GM10248 (cell line): ENCODE results near the gene GPSM1.
A peak's percentile ranks its signal among the peaks of the same experiment; 100 is the strongest.

ENCODE experiments used
- CTCF ChIA-PET: fragments of 300-600 bp; sonication (Branson Sonifier 250); formaldehyde crosslinking; extraction: SDS; loops from one replicate; lab custom pipeline; 2021; ENCODE audit warnings: antibody characterized with exemption; lab: Yijun Ruan, JAX
- POLR2A ChIA-PET: fragments of 350-650 bp; sonication (Branson Sonifier 250); formaldehyde crosslinking; extraction: SDS; loops from one replicate; lab custom pipeline; 2020; ENCODE audit warnings: antibody characterized with exemption; lab: Yijun Ruan, JAX
- DNase-seq: peaks from one replicate; pipeline ENCODE4 v3.0.0; 2012; ENCODE audit errors: extremely low spot score
- TF ChIP-seq, protein P1 (sequence below): IDR thresholded peaks from 2 replicates; pipeline ENCODE4 v1.5.1; 2012; ENCODE audit warnings: mild to moderate bottlenecking, low read depth; ENCODE audit errors: extremely low read depth, missing control alignments, control extremely low read depth

Gene GPSM1

DNA sequence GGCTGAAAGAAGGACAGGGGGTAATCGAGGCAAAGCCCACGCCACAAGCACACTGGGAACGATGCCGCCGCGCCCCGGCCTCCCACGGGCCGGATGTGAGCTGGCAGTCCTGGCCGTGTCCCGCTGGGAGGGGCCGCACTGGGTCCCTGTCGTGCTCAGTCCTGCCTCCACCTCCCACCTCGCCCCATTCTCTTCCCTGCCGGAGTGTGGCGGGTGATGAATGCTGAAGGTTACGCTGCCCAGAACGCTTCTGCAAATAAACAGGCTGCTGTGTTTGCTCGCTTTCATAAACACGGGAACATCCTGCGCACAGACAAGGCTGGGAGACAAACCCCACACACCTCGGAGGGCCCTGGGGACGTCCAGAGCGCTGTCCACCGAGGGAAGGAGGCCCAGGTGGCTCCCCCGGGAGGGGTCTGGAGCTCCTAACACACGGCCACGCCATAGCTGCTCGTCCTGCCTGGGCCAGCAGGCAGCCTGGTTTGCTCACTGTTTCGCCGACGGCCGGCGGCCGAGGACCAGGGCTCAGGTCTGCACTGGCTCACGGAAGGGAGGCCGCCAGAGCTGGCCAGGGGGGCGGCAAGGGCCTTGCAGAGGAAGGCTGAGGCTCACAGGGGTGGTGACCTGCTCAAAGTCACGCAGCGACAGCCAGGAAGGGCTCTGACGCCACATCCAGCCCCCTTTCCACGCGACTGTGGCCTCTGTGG is 33.9 kb downstream of the GPSM1 start:
- CTCF ChIA-PET, result interaction anchor here (3.3 kb wide), 1 partner anchor 13 kb away, joined by 39 read pairs; the partner anchor contains the start of gene CARD9

DNA sequence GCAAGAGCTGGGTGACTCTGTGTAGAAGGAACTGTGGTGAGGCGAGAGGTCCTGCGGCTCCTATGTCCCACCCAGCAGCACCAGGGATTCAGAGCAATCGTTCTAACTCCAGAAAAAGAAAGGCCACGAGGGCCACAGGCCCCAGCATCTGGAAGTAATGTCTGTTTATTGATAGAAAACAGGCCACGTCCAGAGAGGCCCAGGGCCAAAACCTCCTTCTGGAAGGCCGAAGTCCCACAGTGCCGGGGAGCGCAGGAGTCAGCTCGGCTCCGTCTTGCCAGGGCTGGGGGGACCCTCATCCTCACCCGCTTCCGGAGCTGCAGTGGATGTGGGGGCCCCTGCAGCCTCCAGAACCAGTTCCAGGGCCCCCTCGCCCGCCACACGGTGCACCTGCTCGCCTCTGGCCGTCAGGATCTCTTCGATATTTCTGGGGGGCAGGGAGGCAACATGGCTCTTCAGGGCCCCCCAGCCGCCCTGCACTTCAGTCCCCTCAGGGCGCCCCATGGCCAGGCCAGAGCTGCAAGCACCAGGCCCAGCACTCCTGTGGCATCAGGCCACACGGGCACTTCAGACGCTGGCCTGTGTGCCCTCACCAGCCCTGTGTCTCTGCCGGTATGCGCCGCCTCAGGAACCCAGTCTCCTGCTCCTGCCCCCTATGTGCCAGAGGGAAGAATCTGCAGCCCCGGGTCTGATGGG is 34.6 kb downstream of the GPSM1 start:
- TF ChIP-seq, protein P1, sequence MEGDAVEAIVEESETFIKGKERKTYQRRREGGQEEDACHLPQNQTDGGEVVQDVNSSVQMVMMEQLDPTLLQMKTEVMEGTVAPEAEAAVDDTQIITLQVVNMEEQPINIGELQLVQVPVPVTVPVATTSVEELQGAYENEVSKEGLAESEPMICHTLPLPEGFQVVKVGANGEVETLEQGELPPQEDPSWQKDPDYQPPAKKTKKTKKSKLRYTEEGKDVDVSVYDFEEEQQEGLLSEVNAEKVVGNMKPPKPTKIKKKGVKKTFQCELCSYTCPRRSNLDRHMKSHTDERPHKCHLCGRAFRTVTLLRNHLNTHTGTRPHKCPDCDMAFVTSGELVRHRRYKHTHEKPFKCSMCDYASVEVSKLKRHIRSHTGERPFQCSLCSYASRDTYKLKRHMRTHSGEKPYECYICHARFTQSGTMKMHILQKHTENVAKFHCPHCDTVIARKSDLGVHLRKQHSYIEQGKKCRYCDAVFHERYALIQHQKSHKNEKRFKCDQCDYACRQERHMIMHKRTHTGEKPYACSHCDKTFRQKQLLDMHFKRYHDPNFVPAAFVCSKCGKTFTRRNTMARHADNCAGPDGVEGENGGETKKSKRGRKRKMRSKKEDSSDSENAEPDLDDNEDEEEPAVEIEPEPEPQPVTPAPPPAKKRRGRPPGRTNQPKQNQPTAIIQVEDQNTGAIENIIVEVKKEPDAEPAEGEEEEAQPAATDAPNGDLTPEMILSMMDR, result no peak
- CTCF ChIA-PET, result interaction anchor here (1.1 to 3.3 kb wide), 6 partner anchors 12 to 122 kb away, joined by 3 to 39 read pairs (median 11); partner anchors contain the start of gene CARD9
- POLR2A ChIA-PET, result no interaction called here
- no peak for DNase-seq

More for the DNA sequence above, 33.9 kb downstream of the GPSM1 start:
- TF ChIP-seq, protein P1, result no peak
- POLR2A ChIA-PET, result no interaction called here
- no peak for DNase-seq

DNA sequence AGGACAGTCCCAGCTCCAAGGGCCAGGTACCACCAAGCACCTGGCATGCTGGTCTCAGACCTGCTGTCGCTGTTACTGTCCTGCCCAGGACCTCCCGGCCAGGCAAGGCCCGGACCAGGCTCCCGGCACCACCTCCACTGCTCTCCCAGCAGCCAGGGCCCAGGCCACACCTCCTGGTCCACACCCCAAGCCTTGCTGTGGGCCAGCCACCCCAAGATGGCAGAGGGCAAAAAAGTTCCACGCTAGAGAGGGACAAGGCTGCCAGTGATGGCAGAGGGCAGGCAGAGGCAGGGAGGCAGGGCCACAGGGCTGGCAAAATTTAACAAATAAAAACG is 35.1 kb downstream of the GPSM1 start:
- TF ChIP-seq, protein P1, result no peak
- POLR2A ChIA-PET, result interaction anchor here (0.5 to 1.4 kb wide), 4 partner anchors 41 to 657 kb away, joined by 3 to 6 read pairs (median 3); no protein-coding TSS in a partner anchor
- CTCF ChIA-PET, result interaction anchor here (0.8 to 3.3 kb wide), 18 partner anchors 8 to 122 kb away, joined by 3 to 39 read pairs (median 7); partner anchors contain the start of gene CARD9

DNA sequence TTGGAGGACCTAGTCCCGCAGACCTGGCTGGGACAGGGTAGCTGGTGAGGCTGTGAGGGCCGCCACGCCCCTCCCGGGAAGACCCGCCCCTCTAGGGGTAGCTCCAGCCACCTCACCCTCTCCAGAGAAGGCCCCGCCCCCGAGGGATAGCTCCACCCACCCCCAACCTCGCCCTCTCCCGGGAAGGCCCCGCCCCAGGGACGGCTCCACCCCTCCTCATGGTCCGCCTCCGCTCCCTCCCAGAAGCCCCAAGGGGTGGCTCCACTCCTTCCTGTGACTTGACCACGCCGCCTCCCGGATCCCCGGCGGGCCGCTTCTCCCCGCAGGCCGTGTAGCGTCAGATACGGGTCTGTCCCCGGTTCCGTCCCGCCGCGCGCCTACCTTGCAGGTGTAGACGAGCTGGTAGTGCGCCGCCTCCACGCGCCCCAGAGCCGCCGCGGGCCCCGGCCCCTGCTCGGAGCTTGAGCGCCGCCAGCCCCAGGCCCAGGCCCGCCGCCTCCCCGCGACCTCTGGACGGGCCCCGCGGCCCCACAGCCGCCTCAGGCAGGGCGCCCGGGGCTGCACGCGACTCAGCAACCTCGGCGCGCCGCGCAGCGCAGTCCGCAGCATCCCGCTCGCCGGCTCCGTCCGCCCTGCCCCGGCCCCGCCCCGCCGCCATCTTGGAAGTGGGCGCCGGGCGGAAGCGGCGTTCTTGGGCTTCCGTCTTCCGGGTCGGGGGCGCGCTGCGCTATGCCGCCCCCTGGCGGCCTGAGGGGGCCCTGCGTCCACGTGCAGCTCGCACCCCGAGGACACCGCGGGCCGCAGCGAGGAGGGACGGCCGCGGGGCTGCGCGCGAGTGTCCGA is 36.0 kb downstream of the GPSM1 start, which contains the start of gene DNLZ:
TSS of gene DNLZ (minus strand) at position 639 of the 843 bp plus-strand sequence. CDS start at position 609, 30 bp downstream.
- DNase-seq, result peak; percentile 100
- ChIA-PET POLR2A (interaction anchor here (0.5 to 1.4 kb wide), 5 partner anchors 41 to 657 kb away, joined by 3 to 6 read pairs (median 3); no protein-coding TSS in a partner anchor), CTCF (interaction anchor here (0.7 to 3.3 kb wide), 25 partner anchors 9 to 245 kb away, joined by 3 to 39 read pairs (median 5); partner anchors contain the start of gene CARD9)
- TF ChIP-seq, protein P1, result peak; percentile 96

More for the DNA sequence above, 35.1 kb downstream of the GPSM1 start:
- DNase-seq, result no peak

DNA sequence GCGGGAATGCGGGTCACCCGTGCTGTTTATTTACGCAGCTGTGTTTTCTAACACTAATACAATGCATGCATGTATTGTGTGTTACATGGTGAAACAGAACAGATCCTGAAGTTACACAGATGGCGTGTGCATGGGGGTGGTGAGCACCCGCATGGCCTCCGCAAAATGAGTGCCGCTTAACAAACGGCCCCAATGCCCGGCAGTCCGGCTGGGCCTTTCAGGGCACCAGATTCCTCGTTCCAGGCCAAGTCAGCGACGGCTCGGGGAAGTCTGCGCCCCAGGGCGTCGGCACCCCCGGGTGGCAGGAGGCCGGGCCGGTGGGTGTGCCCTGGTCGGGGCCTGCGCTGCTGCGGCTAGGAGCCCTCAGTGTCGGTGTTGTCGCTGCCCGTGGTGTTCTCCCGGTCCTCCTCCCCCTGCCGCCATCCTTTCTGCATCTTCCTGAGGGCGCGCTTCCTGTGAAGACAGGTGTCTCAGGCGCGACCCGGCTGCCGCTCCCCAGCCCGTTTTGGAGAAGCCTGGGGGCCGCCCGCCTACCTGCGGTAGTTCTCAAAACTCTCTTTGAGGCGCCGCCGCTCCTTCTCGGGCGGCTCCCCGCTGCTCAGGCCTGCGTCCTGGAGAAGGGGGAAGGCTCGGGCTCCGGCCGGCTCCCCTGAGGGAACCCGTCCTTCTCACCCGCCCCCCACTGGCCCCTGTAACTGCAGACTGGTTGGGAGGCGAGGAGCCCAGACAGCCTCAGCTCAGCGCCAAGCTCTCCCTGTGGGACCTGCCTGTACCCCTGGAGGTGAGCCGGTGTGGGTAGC is 36.8 kb downstream of the GPSM1 start:
- CTCF ChIA-PET, result interaction anchor here (0.7 to 3.3 kb wide), 16 partner anchors 10 to 246 kb away, joined by 3 to 39 read pairs (median 7); partner anchors contain the start of gene CARD9
- TF ChIP-seq, protein P1, result no peak
- POLR2A ChIA-PET, result interaction anchor here (1.4 kb wide), 1 partner anchor 40 kb away, joined by 6 read pairs; no protein-coding TSS in a partner anchor
- no peak for DNase-seq
